PFSK-1 (cell line): Measurements from ENCODE around the gene MPV17L.

Experiments
- FOXP2 ChIP-seq: optimal IDR thresholded peaks from 2 replicates; pipeline ENCODE3; 2011; ENCODE audit warnings: borderline replicate concordance, control low read depth, inconsistent platforms; ENCODE audit not compliant: insufficient read depth; ENCODE audit errors: extremely low read length, extremely low read depth
- POLR2AphosphoS5 ChIP-seq: IDR thresholded peaks from 2 replicates; pipeline ENCODE4 v1.6.1; 2012; ENCODE audit warnings: low read depth, mild to moderate bottlenecking, control low read depth, low read length, moderate library complexity
- REST ChIP-seq, 2 experiments: IDR thresholded peaks; 2 replicates each; pipeline versions ENCODE4 v1.6.1 to v1.8.0; 2011 to 2012; ENCODE audit warnings: low read depth in 2 of 2, low read length in 2 of 2, control low read depth in 1 of 2, inconsistent platforms in 1 of 2, mild to moderate bottlenecking in 1 of 2, moderate library complexity in 1 of 2; ENCODE audit not compliant: insufficient read depth in 1 of 2
- SIN3A ChIP-seq: IDR thresholded peaks from 2 replicates; pipeline ENCODE4 v1.6.1; 2012; ENCODE audit warnings: mild to moderate bottlenecking, low read length, moderate library complexity, borderline replicate concordance; ENCODE audit not compliant: insufficient read depth
- TAF1 ChIP-seq: IDR thresholded peaks from 2 replicates; pipeline ENCODE4 v1.6.1; 2012; ENCODE audit warnings: low read length, control low read depth, borderline replicate concordance; ENCODE audit not compliant: insufficient read depth

GRCh38 chr16:15446901-15447300 lies 51.3 kb downstream of the MPV17L start:
- TF ChIP-seq TAF1 = no peak
- no peak for TF ChIP-seq SIN3A
- TF ChIP-seq REST (IDR thresholded peaks at IDR 0.05; ENCODE audit: insufficient read depth in 1 of 2, low read depth in 2 of 2, low read length in 2 of 2) = no peak
- TF ChIP-seq POLR2AphosphoS5 = no peak
- no peak for TF ChIP-seq FOXP2
